Sigmoid colon (tissue), 4 donors: ENCODE data around the gene SAMD11.

Experiments
- POLR2AphosphoS5 ChIP-seq, 4 donors: sonication (generic); formaldehyde crosslinking; IDR thresholded peaks; one replicate each; pipeline ENCODE4 v1.6.1; 2017; ENCODE audit warnings: antibody characterized with exemption in 4 of 4
- TF ChIP-seq, protein P1 (sequence below), 4 experiments: fragments of 450-650 bp in 3 of 4; fragments of 200-600 bp in 1 of 4; IDR thresholded peaks; one replicate each; pipeline ENCODE4 v1.5.1; 2016 to 2019; ENCODE audit warnings: antibody characterized with exemption in 4 of 4, mild to moderate bottlenecking in 3 of 4, moderate library complexity in 2 of 4

DNA sequence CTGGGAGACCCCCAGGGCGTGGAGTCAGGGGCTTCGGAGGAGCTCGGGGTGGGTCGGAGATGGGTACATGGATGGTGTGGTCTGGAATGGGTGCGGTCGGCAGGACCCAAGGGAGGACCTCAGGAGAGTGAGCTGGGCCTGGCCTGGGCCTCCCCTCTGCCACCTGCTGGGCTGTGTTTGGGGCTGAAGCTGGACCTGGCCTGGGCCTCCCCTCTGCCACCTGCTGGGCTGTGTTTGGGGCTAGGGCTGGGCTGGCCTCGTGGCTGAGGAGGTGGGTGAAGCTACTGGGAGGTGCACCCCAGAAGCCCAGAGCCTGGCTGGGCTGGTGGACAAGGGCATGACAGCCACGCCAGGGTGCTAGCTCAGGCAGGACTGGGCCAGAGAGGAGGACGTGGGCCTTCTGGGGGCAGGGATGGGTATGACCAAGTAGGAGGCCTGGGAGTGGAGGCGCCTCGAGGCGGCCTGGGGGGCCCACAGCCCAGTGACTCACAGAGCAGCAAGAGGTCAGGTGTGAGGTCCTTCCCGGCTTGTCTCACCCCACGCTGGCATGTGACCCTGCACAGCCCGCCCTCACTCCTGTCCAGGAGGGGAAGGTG lies 14.5 kb downstream of the SAMD11 start:
- TF ChIP-seq, protein P1, sequence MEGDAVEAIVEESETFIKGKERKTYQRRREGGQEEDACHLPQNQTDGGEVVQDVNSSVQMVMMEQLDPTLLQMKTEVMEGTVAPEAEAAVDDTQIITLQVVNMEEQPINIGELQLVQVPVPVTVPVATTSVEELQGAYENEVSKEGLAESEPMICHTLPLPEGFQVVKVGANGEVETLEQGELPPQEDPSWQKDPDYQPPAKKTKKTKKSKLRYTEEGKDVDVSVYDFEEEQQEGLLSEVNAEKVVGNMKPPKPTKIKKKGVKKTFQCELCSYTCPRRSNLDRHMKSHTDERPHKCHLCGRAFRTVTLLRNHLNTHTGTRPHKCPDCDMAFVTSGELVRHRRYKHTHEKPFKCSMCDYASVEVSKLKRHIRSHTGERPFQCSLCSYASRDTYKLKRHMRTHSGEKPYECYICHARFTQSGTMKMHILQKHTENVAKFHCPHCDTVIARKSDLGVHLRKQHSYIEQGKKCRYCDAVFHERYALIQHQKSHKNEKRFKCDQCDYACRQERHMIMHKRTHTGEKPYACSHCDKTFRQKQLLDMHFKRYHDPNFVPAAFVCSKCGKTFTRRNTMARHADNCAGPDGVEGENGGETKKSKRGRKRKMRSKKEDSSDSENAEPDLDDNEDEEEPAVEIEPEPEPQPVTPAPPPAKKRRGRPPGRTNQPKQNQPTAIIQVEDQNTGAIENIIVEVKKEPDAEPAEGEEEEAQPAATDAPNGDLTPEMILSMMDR (IDR thresholded peaks at IDR 0.05) = peak in 2 of 4 experiments; percentile 15 to 54
- TF ChIP-seq POLR2AphosphoS5 (IDR thresholded peaks at IDR 0.05) = no peak
